ENCODE data around the gene CD109. TPM values are rescaled to one million over a fixed set of nuclear protein-coding genes. Genes with fewer than 3 reads are reported as not detected.

Gene CD109
- total RNA-seq, 2 donors from 2014 or later = 6.0 to 8.1 TPM

DNA sequence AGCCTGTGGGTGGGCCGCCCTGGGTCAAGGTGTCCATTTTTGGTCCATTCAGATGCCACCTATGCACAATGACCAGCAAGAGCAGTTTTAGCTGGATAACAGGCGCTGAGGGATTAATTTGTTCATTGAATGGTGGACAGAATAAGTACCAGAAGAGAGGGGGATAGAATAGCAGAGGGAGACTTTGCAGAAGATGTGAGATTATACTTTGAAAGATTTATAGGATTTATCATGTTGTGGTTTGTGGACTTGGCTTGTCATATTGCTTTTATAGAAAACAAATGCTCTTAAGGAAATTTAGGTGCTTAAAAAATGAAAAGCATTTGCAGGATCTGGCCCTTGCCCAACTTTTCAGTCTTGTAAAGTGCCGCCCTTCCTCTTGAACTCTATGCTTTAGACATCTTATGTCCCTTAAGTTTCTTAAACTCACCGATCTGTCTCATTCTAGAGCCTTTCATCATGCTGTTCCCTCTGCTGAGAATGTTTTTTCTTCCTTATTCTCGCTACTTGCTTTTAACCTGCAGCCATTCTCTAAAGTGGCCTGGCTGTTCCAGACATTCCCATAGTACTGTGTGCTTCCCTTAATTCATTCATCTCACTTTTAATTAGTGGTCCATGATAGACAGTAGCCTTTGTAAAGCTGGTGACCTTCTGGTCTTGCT is 42.5 kb downstream of the CD109 start:
- no peaks in the 10 kb centered on the region for H3K36me3 ChIP-seq
- intact Hi-C loops (cut with DNase I) = loop anchor here (5.0 kb wide), 1 partner anchor 1479 kb away; no protein-coding TSS in a partner anchor
- H3K9me3 ChIP-seq = no peaks in the 10 kb centered on the region
- DNase-seq (ENCODE audit: low spot score) = no peak
- no peaks in the 10 kb centered on the region for H3K27me3 ChIP-seq (replicated peaks; ENCODE audit: insufficient read depth)
- no peak overlapping the region for H3K27ac ChIP-seq
- 68% methylated on average over 5 of the region's 5 CpGs for WGBS
- H3K4me1 ChIP-seq (replicated peaks) = no peaks in the 10 kb centered on the region
- H3K4me3 ChIP-seq = no peak overlapping the region
- TF ChIP-seq POLR2A (IDR thresholded peaks at IDR 0.05) = no peak
- TF ChIP-seq, protein P1, sequence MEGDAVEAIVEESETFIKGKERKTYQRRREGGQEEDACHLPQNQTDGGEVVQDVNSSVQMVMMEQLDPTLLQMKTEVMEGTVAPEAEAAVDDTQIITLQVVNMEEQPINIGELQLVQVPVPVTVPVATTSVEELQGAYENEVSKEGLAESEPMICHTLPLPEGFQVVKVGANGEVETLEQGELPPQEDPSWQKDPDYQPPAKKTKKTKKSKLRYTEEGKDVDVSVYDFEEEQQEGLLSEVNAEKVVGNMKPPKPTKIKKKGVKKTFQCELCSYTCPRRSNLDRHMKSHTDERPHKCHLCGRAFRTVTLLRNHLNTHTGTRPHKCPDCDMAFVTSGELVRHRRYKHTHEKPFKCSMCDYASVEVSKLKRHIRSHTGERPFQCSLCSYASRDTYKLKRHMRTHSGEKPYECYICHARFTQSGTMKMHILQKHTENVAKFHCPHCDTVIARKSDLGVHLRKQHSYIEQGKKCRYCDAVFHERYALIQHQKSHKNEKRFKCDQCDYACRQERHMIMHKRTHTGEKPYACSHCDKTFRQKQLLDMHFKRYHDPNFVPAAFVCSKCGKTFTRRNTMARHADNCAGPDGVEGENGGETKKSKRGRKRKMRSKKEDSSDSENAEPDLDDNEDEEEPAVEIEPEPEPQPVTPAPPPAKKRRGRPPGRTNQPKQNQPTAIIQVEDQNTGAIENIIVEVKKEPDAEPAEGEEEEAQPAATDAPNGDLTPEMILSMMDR (IDR thresholded peaks at IDR 0.05) = no peak
- no peak for TF ChIP-seq POLR2AphosphoS5 (IDR thresholded peaks at IDR 0.05)

DNA sequence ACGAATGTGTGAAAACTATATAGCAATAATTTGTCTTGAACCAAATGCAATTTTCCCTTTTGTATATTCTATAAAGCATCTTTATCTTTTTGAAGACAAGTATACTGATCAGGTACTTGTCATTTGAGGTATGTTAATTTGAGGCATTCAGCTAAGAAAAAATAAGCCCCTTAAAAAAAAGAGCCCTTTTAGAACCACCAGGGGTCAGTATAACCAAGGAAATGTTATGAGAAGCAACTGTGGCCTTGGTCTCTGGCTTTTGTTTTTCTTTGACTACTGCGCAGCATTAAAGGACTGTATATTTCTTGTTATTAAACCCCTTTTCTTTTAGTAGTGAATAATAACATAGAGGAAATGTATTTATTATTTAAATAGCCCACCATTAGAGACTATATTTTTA is 43.1 kb downstream of the CD109 start:
- no peak for TF ChIP-seq POLR2AphosphoS5 (IDR thresholded peaks at IDR 0.05)
- TF ChIP-seq, protein P1 (IDR thresholded peaks at IDR 0.05) = peak; percentile 43 to 82 (median 80)
- no peak for TF ChIP-seq POLR2A (IDR thresholded peaks at IDR 0.05)
- Histone ChIP-seq H3K36me3 (no peaks in the 10 kb centered on the region), H3K4me3 (no peak overlapping the region), H3K4me1 (replicated peaks) (no peaks in the 10 kb centered on the region), H3K9me3 (no peaks in the 10 kb centered on the region), H3K27me3 (replicated peaks; ENCODE audit: insufficient read depth) (no peaks in the 10 kb centered on the region), H3K27ac (no peak overlapping the region)
- DNase-seq (ENCODE audit: low spot score) = no peak
- intact Hi-C loops (cut with DNase I) = loop anchor here (5.0 kb wide), 1 partner anchor 1478 kb away; no protein-coding TSS in a partner anchor
- 65% methylated on average over 2 of the region's 2 CpGs for WGBS

DNA sequence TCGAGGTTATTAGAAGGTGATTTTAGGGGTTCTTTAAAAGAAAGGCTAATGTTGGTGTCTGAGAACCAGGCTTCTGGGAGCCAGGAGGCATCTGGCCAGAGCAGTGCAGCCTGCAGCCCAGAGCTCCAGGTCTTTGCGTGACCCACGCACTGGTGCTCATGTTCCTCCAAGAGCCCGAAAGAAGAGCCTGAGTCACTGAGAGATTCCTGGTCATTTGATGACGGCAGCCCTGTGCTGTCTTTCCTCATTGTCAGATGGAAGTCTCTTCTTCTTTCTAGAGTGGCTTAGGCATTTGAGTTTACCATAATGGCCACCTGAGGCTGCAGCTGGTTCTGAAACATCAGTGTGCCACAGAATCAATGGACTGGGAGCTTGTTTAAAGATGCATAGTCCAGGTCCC is 46.4 kb downstream of the CD109 start:
- H3K27ac ChIP-seq = no peak overlapping the region
- intact Hi-C loops (cut with DNase I) = no loop called here
- no peak overlapping the region for H3K4me3 ChIP-seq
- H3K27me3 ChIP-seq (replicated peaks; ENCODE audit: insufficient read depth) = no peaks in the 10 kb centered on the region
- H3K36me3 ChIP-seq = no peaks in the 10 kb centered on the region
- TF ChIP-seq, protein P1 (IDR thresholded peaks at IDR 0.05) = no peak
- TF ChIP-seq POLR2AphosphoS5 (IDR thresholded peaks at IDR 0.05) (no peak), POLR2A (IDR thresholded peaks at IDR 0.05) (no peak)
- 95% methylated on average over 5 of the region's 5 CpGs for WGBS
- no peak for DNase-seq (ENCODE audit: low spot score)
- H3K9me3 ChIP-seq = no peaks in the 10 kb centered on the region
- no peaks in the 10 kb centered on the region for H3K4me1 ChIP-seq (replicated peaks)

DNA sequence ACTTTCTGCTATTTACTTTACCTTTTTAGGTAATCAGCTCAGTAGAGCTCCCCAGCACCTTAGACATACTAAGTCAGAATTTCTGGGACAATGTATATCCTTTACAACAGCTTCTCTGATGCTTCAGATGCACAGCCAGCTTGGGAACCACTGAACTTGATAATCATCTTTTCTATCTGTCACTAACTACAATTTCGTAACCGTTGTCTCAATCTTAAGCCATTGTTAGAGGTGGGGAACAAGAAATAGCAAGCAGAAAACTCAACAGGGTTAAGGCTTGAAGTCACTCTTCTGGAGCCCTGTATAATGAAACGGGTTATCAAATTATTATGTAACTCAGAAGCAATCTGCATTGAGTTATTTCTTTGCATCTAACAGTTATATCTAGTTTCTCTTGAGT is 47.1 kb downstream of the CD109 start:
- no peak for DNase-seq (ENCODE audit: low spot score)
- no peaks in the 10 kb centered on the region for H3K4me1 ChIP-seq (replicated peaks)
- WGBS = 70% methylated on average over 3 of the region's 3 CpGs
- H3K36me3 ChIP-seq = no peaks in the 10 kb centered on the region
- no peaks in the 10 kb centered on the region for H3K27me3 ChIP-seq (replicated peaks; ENCODE audit: insufficient read depth)
- H3K27ac ChIP-seq = no peak overlapping the region
- no peak for TF ChIP-seq POLR2A (IDR thresholded peaks at IDR 0.05)
- intact Hi-C loops (cut with DNase I) = no loop called here
- no peaks in the 10 kb centered on the region for H3K9me3 ChIP-seq
- no peak overlapping the region for H3K4me3 ChIP-seq

DNA sequence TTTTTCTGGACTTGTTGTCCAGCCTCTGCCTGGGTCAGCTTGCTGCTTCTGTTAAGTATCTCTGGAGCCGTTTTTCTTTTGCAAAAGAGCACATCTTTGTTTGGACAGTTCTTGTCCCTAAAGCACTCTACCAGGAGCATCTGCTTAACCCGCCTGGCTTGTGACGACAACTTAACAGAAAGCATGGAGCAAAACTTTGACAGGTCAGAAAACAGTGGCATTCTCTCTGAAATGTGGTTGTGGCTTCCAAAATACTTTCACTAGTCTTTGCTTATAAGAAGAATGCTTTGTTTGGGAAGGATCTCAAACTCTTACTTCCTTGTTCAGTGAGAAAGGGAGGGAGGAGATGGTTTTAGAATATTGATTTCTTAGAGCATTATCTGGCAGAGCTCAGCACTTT is 47.6 kb downstream of the CD109 start:
- Histone ChIP-seq H3K9me3 (no peaks in the 10 kb centered on the region), H3K4me3 (no peak overlapping the region), H3K36me3 (no peaks in the 10 kb centered on the region), H3K27me3 (replicated peaks; ENCODE audit: insufficient read depth) (no peaks in the 10 kb centered on the region), H3K27ac (no peak overlapping the region), H3K4me1 (replicated peaks) (no peaks in the 10 kb centered on the region)
- DNase-seq (ENCODE audit: low spot score) = no peak
- WGBS = 62% methylated on average over 3 of the region's 3 CpGs
- TF ChIP-seq, protein P1 (IDR thresholded peaks at IDR 0.05) = no peak
- TF ChIP-seq POLR2A (IDR thresholded peaks at IDR 0.05) (no peak), POLR2AphosphoS5 (IDR thresholded peaks at IDR 0.05) (no peak)
- intact Hi-C loops (cut with DNase I) = no loop called here
